HepG2 (cell line): ENCODE data around the gene BPIFB2. TPM values are rescaled to one million over a fixed set of nuclear protein-coding genes. Genes with fewer than 3 reads are reported as not detected.

ENCODE experiments used
- ATRX ChIP-seq: sonication (generic); formaldehyde crosslinking; IDR thresholded peaks from 2 replicates; pipeline ENCODE4 v1.4.0; 2020; ENCODE audit warnings: missing genetic modification reagents, borderline replicate concordance
- BRF2 ChIP-seq: sonication (generic); formaldehyde crosslinking; IDR thresholded peaks from 2 replicates; pipeline ENCODE4 v1.8.1; 2022; ENCODE audit warnings: mild to moderate bottlenecking, missing genetic modification reagents
- CBX5 ChIP-seq: sonication (generic); formaldehyde crosslinking; IDR thresholded peaks from 2 replicates; pipeline ENCODE4 v1.4.0; 2020; ENCODE audit warnings: missing genetic modification reagents, borderline replicate concordance
- EP300 ChIP-seq, 3 experiments: sonication (generic) in 1 of 3; formaldehyde crosslinking in 1 of 3; IDR thresholded peaks; 2 replicates each; pipeline versions ENCODE4 v1.5.1 to v1.6.1; 2011 to 2020; ENCODE audit warnings: low read depth in 2 of 3, low read length in 2 of 3, borderline replicate concordance in 1 of 3, improper control_type of control experiment in 1 of 3, mild to moderate bottlenecking in 1 of 3, missing genetic modification reagents in 1 of 3, moderate library complexity in 1 of 3
- FOSL1 ChIP-seq: sonication (generic); formaldehyde crosslinking; IDR thresholded peaks from 2 replicates; pipeline ENCODE4 v1.9.0; 2021; ENCODE audit warnings: missing genetic modification reagents, borderline replicate concordance
- FOXO1 ChIP-seq: sonication (generic); formaldehyde crosslinking; IDR thresholded peaks from 2 replicates; pipeline ENCODE4 v1.4.0; 2020; ENCODE audit warnings: missing genetic modification reagents
- HOXA3 ChIP-seq: sonication (generic); formaldehyde crosslinking; IDR thresholded peaks from 2 replicates; pipeline ENCODE4 v1.5.0; 2020; ENCODE audit warnings: missing genetic modification reagents
- MLLT10 ChIP-seq: sonication (generic); formaldehyde crosslinking; IDR thresholded peaks from 2 replicates; pipeline ENCODE4 v1.4.0; 2020; ENCODE audit warnings: missing genetic modification reagents
- NR2C2 ChIP-seq: sonication (generic); formaldehyde crosslinking; IDR thresholded peaks from 2 replicates; pipeline ENCODE4 v1.4.0; 2020; ENCODE audit warnings: missing genetic modification reagents, mild to moderate bottlenecking, moderate library complexity, borderline replicate concordance
- PITX1 ChIP-seq: sonication (generic); formaldehyde crosslinking; IDR thresholded peaks from 2 replicates; pipeline ENCODE4 v1.5.1; 2020; ENCODE audit warnings: mild to moderate bottlenecking, missing genetic modification reagents
- TFAP4 ChIP-seq: sonication (generic); IDR thresholded peaks from 2 replicates; pipeline ENCODE4 v1.6.1; 2016; ENCODE audit warnings: low read depth, borderline replicate concordance
- ZFP36 ChIP-seq: fragments of 150-350 bp; IDR thresholded peaks from 2 replicates; pipeline ENCODE4 v1.6.1; 2018; ENCODE audit warnings: borderline replicate concordance, low read length, low read depth; ENCODE audit not compliant: partially characterized antibody
- ZNF180 ChIP-seq: sonication (generic); formaldehyde crosslinking; IDR thresholded peaks from 2 replicates; pipeline ENCODE4 v1.4.0; 2020; ENCODE audit warnings: low read depth, missing genetic modification reagents, borderline replicate concordance
- ZNF337 ChIP-seq: sonication (generic); formaldehyde crosslinking; IDR thresholded peaks from 2 replicates; pipeline ENCODE4 v1.5.1; 2020; ENCODE audit warnings: missing genetic modification reagents, low read depth, mild to moderate bottlenecking, borderline replicate concordance
- ZNF468 ChIP-seq: sonication (generic); formaldehyde crosslinking; IDR thresholded peaks from 2 replicates; pipeline ENCODE4 v1.8.0; 2022; ENCODE audit warnings: mild to moderate bottlenecking, moderate library complexity, missing genetic modification reagents
- ZNF616 ChIP-seq: sonication (generic); formaldehyde crosslinking; IDR thresholded peaks from 2 replicates; pipeline ENCODE4 v1.5.0; 2020; ENCODE audit warnings: low read depth, mild to moderate bottlenecking, missing genetic modification reagents
- ZNF841 ChIP-seq: sonication (generic); formaldehyde crosslinking; IDR thresholded peaks from 2 replicates; pipeline ENCODE4 v1.8.1; 2023; ENCODE audit warnings: missing genetic modification reagents, borderline replicate concordance
- ZSCAN29 ChIP-seq: sonication (generic); formaldehyde crosslinking; conservative IDR thresholded peaks from 2 replicates; pipeline ENCODE4 v1.4.0; 2020; ENCODE audit warnings: mild to moderate bottlenecking, missing genetic modification reagents
- polyA plus RNA-seq, 8 experiments: library from polyadenylated mRNA; depleted of rRNA in 3 of 8; stranded (reverse) in 7 of 8; unstranded in 1 of 8; fragments of >200 nt; fragmentation: Illumina TruSeq in 4 of 8; extraction: Trizol in 4 of 8; gene quantifications; 2 replicates each; pipeline versions ENCODE4 v1.2.1 to v1.2.3, GENCODE V29; 2011 to 2016; ENCODE audit warnings: low read depth in 4 of 8, missing spikeins in 1 of 8, mixed read lengths in 1 of 8; ENCODE audit not compliant: insufficient read depth in 1 of 8
- total RNA-seq, 5 experiments: library from RNA; depleted of rRNA; stranded (reverse); fragments of >200 nt; fragmentation: Illumina TruSeq; extraction: Trizol; gene quantifications; 2 replicates each; pipeline ENCODE4 v1.2.3, GENCODE V29; 2016; ENCODE audit warnings: low read depth in 1 of 5
- TF ChIP-seq, protein P1 (sequence below): sonication (generic); formaldehyde crosslinking; IDR thresholded peaks from 2 replicates; pipeline ENCODE4 v1.4.0; 2020; ENCODE audit warnings: missing genetic modification reagents
- TF ChIP-seq, protein P2 (sequence below): sonication (generic); formaldehyde crosslinking; IDR thresholded peaks from 2 replicates; pipeline ENCODE4 v1.9.0; 2021; ENCODE audit warnings: missing genetic modification reagents, mild to moderate bottlenecking, borderline replicate concordance
- TF ChIP-seq, protein P3 (sequence below): sonication (generic); formaldehyde crosslinking; IDR thresholded peaks from 2 replicates; pipeline ENCODE4 v1.5.0; 2020; ENCODE audit warnings: mild to moderate bottlenecking, missing genetic modification reagents

The BPIFB2 gene
- total and polyA plus RNA-seq, 2 of the 13 experiments (the other 11 are each of a cell fraction or from before 2014, with no cell fraction given), result 54.5 to 902 TPM

DNA sequence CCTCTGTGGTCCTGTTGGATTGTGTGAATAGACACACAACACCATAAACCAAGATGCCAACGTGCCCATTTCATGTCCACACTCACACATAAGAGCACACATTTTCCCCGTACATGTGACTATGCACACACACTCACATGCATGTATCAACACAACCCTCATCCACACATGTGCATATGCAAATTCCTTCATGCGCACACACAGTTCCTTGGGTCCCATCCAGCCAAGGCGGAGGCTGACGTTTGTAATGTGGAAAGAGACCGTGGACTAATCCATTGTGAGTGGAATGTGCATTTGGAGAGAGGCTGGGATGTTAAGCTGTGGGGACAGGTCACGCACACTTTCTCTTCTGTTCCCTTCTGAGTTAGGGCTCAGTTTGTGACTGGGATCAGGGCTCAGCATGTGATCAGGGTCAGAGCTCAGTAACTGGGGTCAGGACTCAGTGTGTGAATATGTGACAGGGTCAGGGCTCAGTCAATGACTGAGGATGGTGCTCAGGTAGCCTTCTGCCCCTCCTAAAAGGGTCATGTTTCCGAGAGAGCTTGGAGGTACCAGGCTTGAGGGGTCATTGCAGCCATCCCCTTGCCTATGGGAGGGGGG is 628 bp upstream of the BPIFB2 start (continued):
- peak; percentile 54; the same call in 1 of the 2 replicates for TF ChIP-seq ZNF616 (CRISPR knock-in tag)
- peak; percentile 74 for TF ChIP-seq NR2C2 (CRISPR knock-in tag)
- TF ChIP-seq BRF2, result no peak
- no peak for TF ChIP-seq ZSCAN29
- TF ChIP-seq, protein P1, sequence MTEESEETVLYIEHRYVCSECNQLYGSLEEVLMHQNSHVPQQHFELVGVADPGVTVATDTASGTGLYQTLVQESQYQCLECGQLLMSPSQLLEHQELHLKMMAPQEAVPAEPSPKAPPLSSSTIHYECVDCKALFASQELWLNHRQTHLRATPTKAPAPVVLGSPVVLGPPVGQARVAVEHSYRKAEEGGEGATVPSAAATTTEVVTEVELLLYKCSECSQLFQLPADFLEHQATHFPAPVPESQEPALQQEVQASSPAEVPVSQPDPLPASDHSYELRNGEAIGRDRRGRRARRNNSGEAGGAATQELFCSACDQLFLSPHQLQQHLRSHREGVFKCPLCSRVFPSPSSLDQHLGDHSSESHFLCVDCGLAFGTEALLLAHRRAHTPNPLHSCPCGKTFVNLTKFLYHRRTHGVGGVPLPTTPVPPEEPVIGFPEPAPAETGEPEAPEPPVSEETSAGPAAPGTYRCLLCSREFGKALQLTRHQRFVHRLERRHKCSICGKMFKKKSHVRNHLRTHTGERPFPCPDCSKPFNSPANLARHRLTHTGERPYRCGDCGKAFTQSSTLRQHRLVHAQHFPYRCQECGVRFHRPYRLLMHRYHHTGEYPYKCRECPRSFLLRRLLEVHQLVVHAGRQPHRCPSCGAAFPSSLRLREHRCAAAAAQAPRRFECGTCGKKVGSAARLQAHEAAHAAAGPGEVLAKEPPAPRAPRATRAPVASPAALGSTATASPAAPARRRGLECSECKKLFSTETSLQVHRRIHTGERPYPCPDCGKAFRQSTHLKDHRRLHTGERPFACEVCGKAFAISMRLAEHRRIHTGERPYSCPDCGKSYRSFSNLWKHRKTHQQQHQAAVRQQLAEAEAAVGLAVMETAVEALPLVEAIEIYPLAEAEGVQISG (CRISPR knock-in tag), result no peak
- 0 out of 2 replicates have a peak, but pooled peaks have one; percentile 76 for TF ChIP-seq ZNF337 (CRISPR knock-in tag)
- TF ChIP-seq, protein P2, sequence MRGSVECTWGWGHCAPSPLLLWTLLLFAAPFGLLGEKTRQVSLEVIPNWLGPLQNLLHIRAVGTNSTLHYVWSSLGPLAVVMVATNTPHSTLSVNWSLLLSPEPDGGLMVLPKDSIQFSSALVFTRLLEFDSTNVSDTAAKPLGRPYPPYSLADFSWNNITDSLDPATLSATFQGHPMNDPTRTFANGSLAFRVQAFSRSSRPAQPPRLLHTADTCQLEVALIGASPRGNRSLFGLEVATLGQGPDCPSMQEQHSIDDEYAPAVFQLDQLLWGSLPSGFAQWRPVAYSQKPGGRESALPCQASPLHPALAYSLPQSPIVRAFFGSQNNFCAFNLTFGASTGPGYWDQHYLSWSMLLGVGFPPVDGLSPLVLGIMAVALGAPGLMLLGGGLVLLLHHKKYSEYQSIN (CRISPR knock-in tag), result no peak
- TF ChIP-seq FOXO1 (CRISPR knock-in tag), result no peak
- no peak for TF ChIP-seq EP300 (IDR thresholded peaks at IDR 0.05; ENCODE audit: low read depth in 2 of 2, low read length in 2 of 2)
- no peak for TF ChIP-seq EP300 (CRISPR knock-in tag; IDR thresholded peaks at IDR 0.05; ENCODE audit: borderline replicate concordance)
- no peak; the same call in 1 of the 2 replicates for TF ChIP-seq HOXA3 (CRISPR knock-in tag)
- TF ChIP-seq ZNF180 (CRISPR knock-in tag), result no peak
- peak; percentile 46; the same call in 1 of the 2 replicates for TF ChIP-seq CBX5 (CRISPR knock-in tag)
- no peak for TF ChIP-seq ZNF841
- TF ChIP-seq PITX1 (CRISPR knock-in tag), result peak; percentile 51
- TF ChIP-seq ZNF468, result no peak
- TF ChIP-seq FOSL1 (CRISPR knock-in tag), result no peak
- TF ChIP-seq, protein P3, sequence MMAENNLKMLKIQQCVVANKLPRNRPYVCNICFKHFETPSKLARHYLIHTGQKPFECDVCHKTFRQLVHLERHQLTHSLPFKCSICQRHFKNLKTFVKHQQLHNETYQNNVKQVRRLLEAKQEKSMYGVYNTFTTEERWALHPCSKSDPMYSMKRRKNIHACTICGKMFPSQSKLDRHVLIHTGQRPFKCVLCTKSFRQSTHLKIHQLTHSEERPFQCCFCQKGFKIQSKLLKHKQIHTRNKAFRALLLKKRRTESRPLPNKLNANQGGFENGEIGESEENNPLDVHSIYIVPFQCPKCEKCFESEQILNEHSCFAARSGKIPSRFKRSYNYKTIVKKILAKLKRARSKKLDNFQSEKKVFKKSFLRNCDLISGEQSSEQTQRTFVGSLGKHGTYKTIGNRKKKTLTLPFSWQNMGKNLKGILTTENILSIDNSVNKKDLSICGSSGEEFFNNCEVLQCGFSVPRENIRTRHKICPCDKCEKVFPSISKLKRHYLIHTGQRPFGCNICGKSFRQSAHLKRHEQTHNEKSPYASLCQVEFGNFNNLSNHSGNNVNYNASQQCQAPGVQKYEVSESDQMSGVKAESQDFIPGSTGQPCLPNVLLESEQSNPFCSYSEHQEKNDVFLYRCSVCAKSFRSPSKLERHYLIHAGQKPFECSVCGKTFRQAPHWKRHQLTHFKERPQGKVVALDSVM (CRISPR knock-in tag), result no peak
- peak; percentile 23; the same call in 1 of the 2 replicates for TF ChIP-seq TFAP4
- TF ChIP-seq MLLT10 (CRISPR knock-in tag), result no peak
- no peak for TF ChIP-seq ATRX (CRISPR knock-in tag)
- no peak for TF ChIP-seq ZFP36
